NCI-H82 treated with DMSO at 0.1 percent for 48 hours (cell line): ENCODE data around the gene MAPK13.
"Not testable (repeated sequence)": the region's sequence is repeated elsewhere in the genome, so short reads cannot be mapped to it uniquely, and the experiment has no call there.

ENCODE experiments used
- DNase-seq: peaks from one replicate; lab custom pipeline; 2025; ENCODE audit not compliant: unreplicated experiment; lab: John Stamatoyannopoulos, UW

The MAPK13 gene

GRCh38 chr6:36129941-36130666 lies at the start of gene MAPK13:
TSS of gene MAPK13 (plus strand) at chr6:36130513. CDS start at chr6:36130583, 70 bp downstream.
- DNase-seq = no peak

- no peak for DNase-seq
Observed at GRCh38 chr6:36082318-36082717, 48.0 kb upstream of the MAPK13 start.

DNA sequence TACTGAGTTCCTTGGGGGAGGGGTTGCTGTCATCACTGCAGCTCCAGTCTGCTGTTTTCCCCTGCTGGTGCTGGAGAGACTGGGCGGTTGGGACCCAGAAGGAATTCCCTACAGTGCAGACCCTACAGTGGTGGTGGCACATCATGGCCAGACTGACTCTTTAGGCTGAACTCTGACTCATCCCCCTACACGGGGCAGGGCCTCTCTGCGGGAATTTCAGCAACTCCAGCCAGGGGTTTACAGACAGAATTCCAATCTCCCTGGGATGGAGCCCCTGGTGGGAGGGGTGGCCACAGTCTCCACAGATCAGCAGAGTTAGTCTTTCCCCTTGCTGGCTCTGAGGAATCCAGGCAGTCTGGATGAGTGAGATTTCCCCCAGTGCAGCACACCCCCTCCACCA lies 46.9 kb upstream of the MAPK13 start:
- DNase-seq = no peak

GRCh38 chr6:36088204-36088603 lies 42.1 kb upstream of the MAPK13 start:
- DNase-seq = not testable (repeated sequence)

GRCh38 chr6:36089048-36089447 lies 41.3 kb upstream of the MAPK13 start:
- no peak for DNase-seq

DNA sequence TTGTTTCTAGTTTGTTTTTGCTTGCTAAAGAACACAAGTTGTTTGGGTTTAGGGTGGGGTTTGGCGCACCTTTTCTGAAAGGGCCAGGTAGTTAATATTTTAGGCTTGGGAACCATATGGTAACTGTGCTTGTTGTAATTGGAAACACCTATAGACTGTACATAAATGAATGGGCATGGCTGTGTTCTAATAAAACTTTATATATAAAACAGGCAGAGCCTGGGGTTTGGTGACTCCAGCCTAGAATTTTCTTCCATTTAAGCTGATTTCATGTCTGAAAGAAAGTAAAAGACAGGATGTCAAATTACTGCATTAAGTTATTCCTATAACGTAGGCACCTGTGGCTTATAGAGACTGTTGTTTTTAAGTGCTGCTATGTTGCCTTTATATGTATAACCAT lies 36.1 kb upstream of the MAPK13 start:
- DNase-seq = no peak

DNA sequence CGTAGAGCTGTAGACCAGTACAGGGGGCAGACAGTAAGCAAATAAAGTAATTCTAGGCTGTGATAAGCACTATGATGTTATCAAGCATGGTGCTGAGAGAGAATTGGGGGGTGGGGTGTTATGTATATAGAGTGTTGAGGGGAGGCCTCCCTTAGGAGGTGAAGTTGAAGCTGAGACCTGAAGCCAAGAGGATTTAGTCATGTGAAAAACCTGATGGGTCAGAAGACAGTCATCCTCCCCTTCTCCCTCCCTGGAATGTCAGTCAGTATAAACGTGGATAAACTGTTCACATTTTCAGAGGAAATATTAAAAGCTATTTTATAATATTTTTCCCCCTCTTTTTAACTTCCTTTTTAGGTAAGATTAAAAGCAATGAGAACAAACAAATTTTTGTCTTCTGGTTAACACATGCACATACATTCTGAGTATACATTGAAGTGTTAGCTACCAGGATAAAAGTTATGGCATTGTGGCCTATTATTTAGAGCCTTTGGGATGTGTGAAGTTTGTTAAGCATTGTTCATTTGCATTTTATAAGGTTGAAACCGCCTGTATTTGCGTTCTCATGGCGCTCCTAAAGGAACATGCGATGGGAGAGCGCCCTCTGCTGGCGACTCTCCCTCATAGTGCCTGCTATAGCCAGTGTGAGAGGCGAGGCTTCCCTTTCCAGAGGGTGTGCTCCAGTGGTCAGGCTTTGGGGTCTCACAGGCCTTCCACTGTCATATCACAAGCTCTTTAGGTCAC lies 35.4 kb upstream of the MAPK13 start:
- DNase-seq = peak; percentile 65

DNA sequence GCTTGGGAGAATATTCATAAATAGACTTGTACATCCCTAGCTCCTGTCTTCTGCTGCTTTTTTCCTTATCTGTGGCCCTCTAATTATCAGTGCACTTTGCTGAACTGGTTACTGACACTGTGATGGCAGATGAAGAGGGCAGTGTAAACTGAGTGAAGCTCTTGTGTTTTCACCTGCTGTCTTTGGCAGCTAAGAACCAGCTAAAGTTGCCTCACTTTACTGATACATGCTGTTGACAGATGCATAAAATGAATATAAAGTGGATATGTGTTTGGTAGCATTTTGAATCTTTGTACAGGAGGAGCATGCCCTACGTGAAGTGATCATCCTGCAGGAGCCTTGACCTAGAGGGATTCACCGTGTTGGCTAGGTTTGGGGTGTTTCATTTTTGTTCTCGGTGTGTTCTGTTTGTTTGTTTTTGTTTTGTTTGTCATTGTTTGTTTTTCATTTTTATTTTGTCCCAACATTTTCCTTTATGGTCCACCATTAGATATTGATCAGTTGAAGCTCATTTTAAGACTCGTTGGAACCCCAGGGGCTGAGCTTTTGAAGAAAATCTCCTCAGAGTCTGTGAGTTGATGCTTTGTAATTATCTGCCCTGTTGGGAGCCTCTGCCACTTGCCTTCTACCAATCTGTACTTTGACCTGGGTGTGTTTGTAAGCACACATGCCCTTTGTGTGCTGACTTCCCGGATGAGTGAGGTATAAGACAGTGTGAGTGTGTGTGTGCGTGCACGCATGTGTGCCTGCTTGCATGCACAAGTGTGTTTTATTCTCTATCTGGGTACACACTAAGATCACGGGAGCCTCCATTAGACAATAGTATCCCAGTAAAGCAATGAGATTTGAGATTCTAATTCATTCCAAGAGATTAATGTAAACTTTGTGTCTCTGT lies 34.6 kb upstream of the MAPK13 start:
- no peak for DNase-seq

- no peak for DNase-seq
Observed at GRCh38 chr6:36098253-36098919, 31.9 kb upstream of the MAPK13 start.

DNA sequence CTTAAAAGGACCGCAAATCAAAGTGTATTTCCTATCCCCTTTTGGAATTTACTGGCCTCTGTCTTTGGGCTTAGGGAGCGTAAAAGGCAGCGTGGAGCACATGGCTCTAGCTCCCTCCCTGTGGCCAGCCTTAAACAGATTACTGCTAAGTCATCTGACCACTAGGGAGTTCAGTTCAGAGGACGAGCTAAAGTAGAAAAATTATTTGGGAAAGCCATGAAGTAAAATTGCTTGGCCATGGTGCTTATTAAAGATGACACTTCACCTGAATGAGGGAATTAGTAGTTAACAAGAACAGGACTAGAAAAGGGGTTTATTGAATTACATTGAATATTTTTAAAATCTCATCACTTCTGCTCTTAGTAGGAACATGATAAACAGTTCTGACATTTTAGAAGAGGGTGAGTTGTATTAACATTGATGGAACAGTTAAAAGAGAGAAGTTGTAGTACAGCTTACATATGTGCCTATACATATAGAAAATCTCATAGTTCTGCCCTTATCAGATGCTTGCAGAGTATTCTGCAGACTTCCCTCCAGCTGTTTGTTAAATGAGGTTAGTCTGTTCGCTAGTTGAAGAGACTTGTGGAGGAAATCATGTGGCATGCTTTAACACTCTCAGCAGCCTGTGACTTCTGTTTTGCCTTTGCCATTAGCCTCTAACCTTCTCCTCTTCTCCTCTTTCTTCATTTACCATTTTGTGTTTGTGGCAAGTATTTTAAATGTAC lies 31.2 kb upstream of the MAPK13 start:
- peak; percentile 78 for DNase-seq

GRCh38 chr6:36099869-36100483 lies 30.3 kb upstream of the MAPK13 start:
- DNase-seq = peak; percentile 79

DNA sequence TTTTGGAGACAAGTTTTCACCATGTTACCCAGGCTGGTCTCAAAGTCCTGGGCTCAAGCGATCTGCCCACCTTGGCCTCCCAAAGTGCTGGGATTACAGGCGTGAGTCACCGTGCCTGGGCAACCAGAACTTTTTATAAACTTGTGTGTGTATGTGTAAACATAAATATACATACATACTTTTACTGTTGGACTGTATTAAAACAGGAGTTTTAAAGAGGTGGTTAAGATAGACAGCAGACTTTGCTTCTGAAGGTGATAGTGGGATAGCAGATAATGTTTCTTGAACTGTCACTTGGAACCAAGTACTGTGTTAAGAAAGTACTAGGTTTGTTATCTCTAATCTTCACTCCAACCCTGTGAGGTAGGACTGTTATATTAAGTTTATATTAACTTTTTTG lies 28.6 kb upstream of the MAPK13 start:
- DNase-seq = no peak

- DNase-seq = no peak
Observed at GRCh38 chr6:36102853-36103252, 27.5 kb upstream of the MAPK13 start.

DNA sequence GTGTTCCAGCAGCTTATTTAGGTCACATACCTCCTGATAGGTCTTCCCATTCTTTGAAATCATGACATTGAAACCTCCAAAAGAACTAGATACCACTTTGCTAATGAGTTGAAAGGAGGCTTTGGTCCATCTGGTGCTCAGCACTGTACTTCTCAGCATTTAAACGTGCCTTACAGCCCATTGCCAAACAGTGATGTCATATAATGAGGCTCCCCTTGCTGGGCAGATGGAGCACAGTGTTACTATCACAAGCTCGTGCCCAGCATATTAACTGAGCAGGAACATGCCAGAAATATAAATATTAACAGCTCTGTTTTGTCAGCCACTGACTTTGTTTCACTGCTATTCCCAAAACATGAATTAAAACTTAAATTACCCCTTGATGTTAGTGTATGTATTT lies 25.5 kb upstream of the MAPK13 start:
- DNase-seq = peak; percentile 75

- no peak for DNase-seq
Observed at GRCh38 chr6:36109092-36109491, 21.2 kb upstream of the MAPK13 start.

DNA sequence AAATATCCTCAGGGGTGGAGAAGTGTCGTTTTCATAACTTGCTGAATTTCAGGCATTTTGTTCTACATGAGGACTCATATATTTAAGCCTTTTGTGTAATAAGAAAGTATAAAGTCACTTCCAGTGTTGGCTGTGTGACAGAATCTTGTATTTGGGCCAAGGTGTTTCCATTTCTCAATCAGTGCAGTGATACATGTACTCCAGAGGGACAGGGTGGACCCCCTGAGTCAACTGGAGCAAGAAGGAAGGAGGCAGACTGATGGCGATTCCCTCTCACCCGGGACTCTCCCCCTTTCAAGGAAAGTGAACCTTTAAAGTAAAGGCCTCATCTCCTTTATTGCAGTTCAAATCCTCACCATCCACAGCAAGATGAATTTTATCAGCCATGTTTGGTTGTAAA lies 20.3 kb upstream of the MAPK13 start:
- DNase-seq = no peak

DNA sequence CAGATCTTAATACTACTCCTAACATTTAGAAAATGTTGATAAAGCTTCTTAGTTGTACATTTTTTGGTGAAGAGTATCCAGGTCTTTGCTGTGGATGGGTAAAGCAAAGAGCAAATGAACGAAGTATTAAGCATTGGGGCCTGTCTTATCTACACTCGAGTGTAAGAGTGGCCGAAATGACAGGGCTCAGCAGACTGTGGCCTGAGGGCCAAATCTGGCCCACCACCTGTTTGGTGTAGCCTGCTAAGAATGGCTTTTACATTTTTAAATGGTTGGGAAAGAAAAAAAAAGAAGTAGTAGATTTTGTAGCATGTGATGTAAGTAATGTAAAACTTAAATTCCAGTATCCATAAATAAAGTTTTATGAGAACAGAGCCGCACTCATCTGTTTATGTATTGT lies 19.4 kb upstream of the MAPK13 start:
- DNase-seq = no peak

- DNase-seq = no peak
Observed at GRCh38 chr6:36111526-36111925, 18.8 kb upstream of the MAPK13 start.

- no peak for DNase-seq
Observed at GRCh38 chr6:36113049-36113448, 17.3 kb upstream of the MAPK13 start.

- DNase-seq = no peak
Observed at GRCh38 chr6:36113703-36114102, 16.6 kb upstream of the MAPK13 start.
